B cell (primary cell): ENCODE data around the gene ACSBG1. TPM values are rescaled to one million over a fixed set of nuclear protein-coding genes. Genes with fewer than 3 reads are reported as not detected.

Source experiments
- ATAC-seq: fragments of 200-7000 bp; cut with Tn5 transposase; one replicate; pipeline ENCODE4 v1.10.0; 2021; ENCODE audit warnings: low read depth, mild to moderate bottlenecking, moderate number of reproducible peaks, moderate library complexity
- CTCF ChIA-PET: fragments of 350-600 bp; sonication (Branson Sonifier 250); formaldehyde crosslinking; loops from one replicate; lab custom pipeline; 2021; ENCODE audit warnings: antibody characterized with exemption, inconsistent platforms; lab: Charles Lee
- POLR2A ChIA-PET: fragments of 350-600 bp; sonication (Branson Sonifier 250); formaldehyde crosslinking; loops from one replicate; lab custom pipeline; 2021; ENCODE audit warnings: antibody characterized with exemption; lab: Charles Lee
- DNase-seq: peaks from one replicate; pipeline ENCODE4 v3.0.0; 2013
- H2AFZ ChIP-seq: 2 replicates; pipeline ENCODE4 v1.6.1; 2012; ENCODE audit warnings: mild to moderate bottlenecking, low read depth, low read length; ENCODE audit not compliant: insufficient read depth, poor library complexity, severe bottlenecking
- H3K27ac ChIP-seq, 2 donors: 1 replicate in 1 of 2; 2 replicates in 1 of 2; pipeline ENCODE4 v1.5.1; 2012 to 2013; ENCODE audit warnings: low read length in 2 of 2, mild to moderate bottlenecking in 2 of 2, moderate library complexity in 1 of 2
- H3K27me3 ChIP-seq, 4 experiments: fragments of 200-600 bp in 1 of 4; sonication (generic) in 1 of 4; replicated peaks in 1 of 4; 1 replicate in 2 of 4; 2 replicates in 2 of 4; pipeline versions ENCODE4 v1.6.1 to v1.7.0; 2013 to 2016; ENCODE audit warnings: low read length in 3 of 4, mild to moderate bottlenecking in 2 of 4, mixed read lengths in 1 of 4, moderate library complexity in 1 of 4; ENCODE audit not compliant: insufficient read depth in 4 of 4, control insufficient read depth in 3 of 4; ENCODE audit errors: control extremely low read depth in 1 of 4
- H3K36me3 ChIP-seq, 2 experiments: replicated peaks in 1 of 2; 1 replicate in 1 of 2; 2 replicates in 1 of 2; pipeline versions ENCODE4 v1.6.1 to v1.7.1; 2013; ENCODE audit warnings: low read length in 1 of 2; ENCODE audit not compliant: insufficient read depth in 2 of 2, control insufficient read depth in 1 of 2; ENCODE audit errors: control extremely low read depth in 1 of 2, extremely low read depth in 1 of 2
- H3K4me1 ChIP-seq, 2 donors: fragments of 200-600 bp in 1 of 2; sonication (generic) in 1 of 2; 1 replicate in 1 of 2; 2 replicates in 1 of 2; pipeline versions ENCODE4 v1.5.1 to v1.6.1; 2013 to 2017; ENCODE audit warnings: low read length in 2 of 2; ENCODE audit not compliant: control insufficient read depth in 2 of 2, insufficient read depth in 2 of 2
- H3K4me2 ChIP-seq: replicated peaks from 2 replicates; pipeline ENCODE3; 2012; ENCODE audit warnings: mild to moderate bottlenecking, low read depth, low read length; ENCODE audit not compliant: poor library complexity, severe bottlenecking
- H3K4me3 ChIP-seq, 5 experiments: fragments of 200-600 bp in 1 of 5; sonication (generic) in 1 of 5; 1 replicate in 3 of 5; 2 replicates in 2 of 5; pipeline versions ENCODE4 v1.5.1 to v1.7.0; 2011 to 2016; ENCODE audit warnings: low read length in 4 of 5, mild to moderate bottlenecking in 4 of 5, low read depth in 2 of 5, control low read depth in 1 of 5, moderate library complexity in 1 of 5; ENCODE audit not compliant: insufficient read depth in 1 of 5; ENCODE audit errors: control extremely low read depth in 1 of 5, extremely low read depth in 1 of 5
- H3K79me2 ChIP-seq: fragments of 200-600 bp; sonication (generic); one replicate; pipeline ENCODE4 v1.6.0; 2016; ENCODE audit warnings: low read length; ENCODE audit not compliant: control insufficient read depth, insufficient read depth
- H3K9ac ChIP-seq: fragments of 200-600 bp; sonication (generic); 2 replicates; pipeline ENCODE4 v1.6.1; 2017; ENCODE audit warnings: mild to moderate bottlenecking, low read length, moderate library complexity
- H3K9me3 ChIP-seq, 3 donors: one replicate each; pipeline versions ENCODE4 v1.6.1 to v1.7.1; 2013; ENCODE audit warnings: low read length in 2 of 3; ENCODE audit not compliant: control insufficient read depth in 2 of 3, insufficient read depth in 1 of 3; ENCODE audit errors: control extremely low read depth in 1 of 3
- H4K20me1 ChIP-seq: 2 replicates; pipeline ENCODE4 v1.6.0; 2012; ENCODE audit warnings: mild to moderate bottlenecking, low read length; ENCODE audit not compliant: insufficient read depth, control insufficient read depth, poor library complexity, severe bottlenecking
- H3K27ac Mint-ChIP-seq: one replicate; pipeline ENCODE4 v1.8.0; 2021; ENCODE audit warnings: mixed read lengths
- H3K27me3 Mint-ChIP-seq: one replicate; pipeline ENCODE4 v1.8.0; 2021; ENCODE audit warnings: mixed read lengths
- H3K4me1 Mint-ChIP-seq: one replicate; pipeline ENCODE4 v1.8.0; 2021; ENCODE audit warnings: mixed read lengths
- H3K4me3 Mint-ChIP-seq: one replicate; pipeline ENCODE4 v1.8.0; 2021; ENCODE audit warnings: mixed read lengths
- H3K9me3 Mint-ChIP-seq: one replicate; pipeline ENCODE4 v1.8.0; 2022; ENCODE audit warnings: mixed read lengths; ENCODE audit not compliant: insufficient read depth
- CTCF ChIP-seq: fragments of 200-600 bp; IDR thresholded peaks from one replicate; pipeline ENCODE4 v1.8.0; 2022; ENCODE audit warnings: antibody characterized with exemption, mild to moderate bottlenecking
- EZH2 ChIP-seq: IDR thresholded peaks from 2 replicates; pipeline ENCODE4 v1.6.1; 2012; ENCODE audit warnings: borderline replicate concordance, low read depth, mild to moderate bottlenecking, moderate library complexity, low read length; ENCODE audit not compliant: insufficient read depth, poor library complexity, severe bottlenecking
- WGBS: methylation state at CpG from one replicate; pipeline ENCODE4 v1.1.5; 2013; ENCODE audit warnings: missing lambda C conversion rate; ENCODE audit not compliant: insufficient coverage; 5-methylcytosine and 5-hydroxymethylcytosine counted together
- intact Hi-C: fragments of 100-400 bp; cut with micrococcal nuclease; formaldehyde crosslinking; loops from one replicate; pipeline ENCODE4 v1.10.0; 2022
- polyA plus RNA-seq: library from polyadenylated mRNA; depleted of rRNA; stranded (reverse); fragments of >200 nt; gene quantifications from 2 replicates; pipeline ENCODE4 v1.2.3, GENCODE V29; 2012
- total RNA-seq, 2 donors: library from RNA; stranded (reverse); fragments of 120-200 nt in 1 of 2; gene quantifications; 1 replicate in 1 of 2; 2 replicates in 1 of 2; pipeline versions ENCODE4 v1.2.3 to v1.2.4, GENCODE V29; 2013 to 2022

The ACSBG1 gene
- total and polyA plus RNA-seq, 2 donors (not counting 1 experiment from before 2014, with no cell fraction given), result 0.03 to 0.07 TPM

- H2AFZ ChIP-seq, result no peak overlapping the region
- Mint-ChIP-seq H3K9me3 (no peaks in the 10 kb centered on the region), H3K27me3 (no peaks in the 10 kb centered on the region), H3K4me3 (no peak overlapping the region), H3K27ac (no peak overlapping the region), H3K4me1 (peaks cover 2% of the 10 kb centered on the region)
- H3K27ac ChIP-seq, result no peak overlapping the region
- intact Hi-C loops, result loop anchor here (10.0 kb wide), 1 partner anchor 735 kb away; the partner anchor contains the start of genes HMG20A and PEAK1
- H3K36me3 ChIP-seq, result peaks cover 7 to 60% of the 10 kb centered on the region in 2 experiments
- no peaks in the 10 kb centered on the region for H3K27me3 ChIP-seq
- POLR2A ChIA-PET, result no interaction called here
- H3K9me3 ChIP-seq, result no peaks in the 10 kb centered on the region
- no peaks in the 10 kb centered on the region for H4K20me1 ChIP-seq
- H3K4me3 ChIP-seq, result no peak overlapping the region
- H3K9ac ChIP-seq, result no peak overlapping the region
- WGBS, result 100% methylated on average over 2 of the region's 3 CpGs
- H3K79me2 ChIP-seq, result peaks cover 31% of the 10 kb centered on the region
- CTCF ChIA-PET, result interaction anchor here (1.2 kb wide), 1 partner anchor 15 kb away, joined by 4 read pairs; no protein-coding TSS in a partner anchor
- DNase-seq (no peak), ATAC-seq (no peak)
- no peak overlapping the region for H3K4me2 ChIP-seq
- TF ChIP-seq EZH2, result no peak
- TF ChIP-seq CTCF, result no peak
- H3K4me1 ChIP-seq, result no peaks in the 10 kb centered on the region
Observed at GRCh38 chr15:78159395-78159794, 75.0 kb downstream of the ACSBG1 start.

GRCh38 chr15:78157203-78157602, 77.2 kb downstream of the ACSBG1 start:
- DNase-seq (no peak), ATAC-seq (no peak)
- H3K27me3 Mint-ChIP-seq, result no peaks in the 10 kb centered on the region
- Histone ChIP-seq H3K79me2 (peaks cover 46% of the 10 kb centered on the region), H4K20me1 (no peaks in the 10 kb centered on the region), H3K36me3 (peaks cover 9 to 46% of the 10 kb centered on the region in 2 experiments), H3K27me3 (no peaks in the 10 kb centered on the region), H3K4me3 (no peak overlapping the region), H3K27ac (peak overlapping the region in 1 of 2 donors; percentile 6), H3K4me1 (no peaks in the 10 kb centered on the region), H3K4me2 (no peak overlapping the region), H3K9ac (no peak overlapping the region), H2AFZ (no peak overlapping the region), H3K9me3 (no peaks in the 10 kb centered on the region)
- TF ChIP-seq CTCF (no peak), EZH2 (no peak)
- WGBS, result 83% methylated on average over 1 of the region's 2 CpGs
- peaks cover 13% of the 10 kb centered on the region for H3K4me1 Mint-ChIP-seq
- H3K4me3 Mint-ChIP-seq, result no peak overlapping the region
- ChIA-PET POLR2A (no interaction called here), CTCF (interaction anchor here (1.0 to 4.0 kb wide), 3 partner anchors 38 to 49 kb away, joined by 3 to 17 read pairs (median 7); no protein-coding TSS in a partner anchor)
- intact Hi-C loops, result loop anchor here (10.0 kb wide), 1 partner anchor 732 kb away; the partner anchor contains the start of genes HMG20A and PEAK1
- no peaks in the 10 kb centered on the region for H3K9me3 Mint-ChIP-seq
- H3K27ac Mint-ChIP-seq, result no peak overlapping the region
